GM18508 (cell line): Measurements from ENCODE around the gene RNF40.
"Not testable (repeated sequence)": the region's sequence is repeated elsewhere in the genome, so short reads cannot be mapped to it uniquely, and the experiment has no call there.

Source experiments
- ATAC-seq: cut with Tn5 transposase; IDR thresholded peaks from one replicate; pipeline ENCODE4 v1.9.1; 2021; ENCODE audit warnings: moderate number of reproducible peaks; ENCODE audit not compliant: insufficient read depth, unreplicated experiment

The RNF40 gene

GRCh38 chr16:30808890-30809426 lies 46.8 kb downstream of the RNF40 start:
- not testable (repeated sequence) for ATAC-seq

- not testable (repeated sequence) for ATAC-seq
These were observed 47.6 kb downstream of the RNF40 start for GRCh38 chr16:30809675-30810074.

DNA sequence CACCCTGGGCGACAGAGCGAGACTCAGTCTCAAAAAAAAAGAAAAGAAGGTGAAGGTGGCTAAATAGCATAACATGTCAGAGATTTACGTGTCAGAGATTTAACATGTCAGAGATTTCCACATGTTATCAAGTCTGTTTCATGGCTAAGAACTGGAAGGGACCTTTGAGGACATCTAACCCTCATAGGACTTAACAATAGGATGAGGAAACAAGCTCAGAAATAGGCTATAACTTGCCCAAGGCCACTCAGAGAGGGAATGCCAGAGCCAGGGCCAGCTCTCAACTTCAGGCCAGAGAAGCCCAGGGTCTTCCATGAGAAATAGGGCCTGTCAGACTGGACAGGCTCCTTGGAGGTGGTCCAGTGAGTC lies 51.7 kb downstream of the RNF40 start:
- no peak for ATAC-seq

DNA sequence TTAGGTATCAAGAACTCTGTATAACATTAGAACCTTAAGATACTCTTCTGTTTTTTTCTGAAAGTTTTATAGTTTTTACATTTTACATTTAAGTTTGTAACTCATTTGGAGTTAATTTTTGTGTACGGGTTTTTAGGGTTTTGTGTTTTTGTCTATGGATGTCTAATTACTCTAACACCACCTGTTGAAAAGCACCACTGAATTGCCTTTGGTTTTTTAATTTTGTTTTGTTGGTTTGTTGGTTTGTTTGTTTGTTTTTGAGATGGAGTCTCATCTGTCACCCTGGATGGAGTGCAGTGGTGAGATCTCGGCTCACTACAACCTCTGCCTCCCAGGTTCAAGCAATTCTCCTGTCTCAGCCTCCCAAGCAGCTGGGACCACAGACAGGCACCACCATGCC lies 54.6 kb downstream of the RNF40 start:
- no peak for ATAC-seq

GRCh38 chr16:30820952-30821421 lies 58.9 kb downstream of the RNF40 start:
- ATAC-seq = no peak

GRCh38 chr16:30821441-30821840 lies 59.3 kb downstream of the RNF40 start:
- not testable (repeated sequence) for ATAC-seq

- ATAC-seq = no peak
These were observed 59.8 kb downstream of the RNF40 start for GRCh38 chr16:30821891-30822290.
